B cell (primary cell): ENCODE data around the gene DGCR8. TPM values are rescaled to one million over a fixed set of nuclear protein-coding genes. Genes with fewer than 3 reads are reported as not detected.
A peak's percentile ranks its signal among the peaks of the same experiment; 100 is the strongest.

Experiments
- ATAC-seq: fragments of 200-7000 bp; cut with Tn5 transposase; one replicate; pipeline ENCODE4 v1.10.0; 2021; ENCODE audit warnings: low read depth, mild to moderate bottlenecking, moderate number of reproducible peaks, moderate library complexity
- CTCF ChIA-PET: fragments of 350-600 bp; sonication (Branson Sonifier 250); formaldehyde crosslinking; loops from one replicate; lab custom pipeline; 2021; ENCODE audit warnings: antibody characterized with exemption, inconsistent platforms; lab: Charles Lee
- POLR2A ChIA-PET: fragments of 350-600 bp; sonication (Branson Sonifier 250); formaldehyde crosslinking; loops from one replicate; lab custom pipeline; 2021; ENCODE audit warnings: antibody characterized with exemption; lab: Charles Lee
- DNase-seq: peaks from one replicate; pipeline ENCODE4 v3.0.0; 2013
- H2AFZ ChIP-seq: 2 replicates; pipeline ENCODE4 v1.6.1; 2012; ENCODE audit warnings: mild to moderate bottlenecking, low read depth, low read length; ENCODE audit not compliant: insufficient read depth, poor library complexity, severe bottlenecking
- H3K27ac ChIP-seq, 2 donors: 1 replicate in 1 of 2; 2 replicates in 1 of 2; pipeline ENCODE4 v1.5.1; 2012 to 2013; ENCODE audit warnings: low read length in 2 of 2, mild to moderate bottlenecking in 2 of 2, moderate library complexity in 1 of 2
- H3K27me3 ChIP-seq, 4 experiments: fragments of 200-600 bp in 1 of 4; sonication (generic) in 1 of 4; replicated peaks in 1 of 4; 1 replicate in 2 of 4; 2 replicates in 2 of 4; pipeline versions ENCODE4 v1.6.1 to v1.7.0; 2013 to 2016; ENCODE audit warnings: low read length in 3 of 4, mild to moderate bottlenecking in 2 of 4, mixed read lengths in 1 of 4, moderate library complexity in 1 of 4; ENCODE audit not compliant: insufficient read depth in 4 of 4, control insufficient read depth in 3 of 4; ENCODE audit errors: control extremely low read depth in 1 of 4
- H3K36me3 ChIP-seq, 2 experiments: replicated peaks in 1 of 2; 1 replicate in 1 of 2; 2 replicates in 1 of 2; pipeline versions ENCODE4 v1.6.1 to v1.7.1; 2013; ENCODE audit warnings: low read length in 1 of 2; ENCODE audit not compliant: insufficient read depth in 2 of 2, control insufficient read depth in 1 of 2; ENCODE audit errors: control extremely low read depth in 1 of 2, extremely low read depth in 1 of 2
- H3K4me1 ChIP-seq, 2 donors: fragments of 200-600 bp in 1 of 2; sonication (generic) in 1 of 2; 1 replicate in 1 of 2; 2 replicates in 1 of 2; pipeline versions ENCODE4 v1.5.1 to v1.6.1; 2013 to 2017; ENCODE audit warnings: low read length in 2 of 2; ENCODE audit not compliant: control insufficient read depth in 2 of 2, insufficient read depth in 2 of 2
- H3K4me2 ChIP-seq: replicated peaks from 2 replicates; pipeline ENCODE3; 2012; ENCODE audit warnings: mild to moderate bottlenecking, low read depth, low read length; ENCODE audit not compliant: poor library complexity, severe bottlenecking
- H3K4me3 ChIP-seq, 5 experiments: fragments of 200-600 bp in 1 of 5; sonication (generic) in 1 of 5; 1 replicate in 3 of 5; 2 replicates in 2 of 5; pipeline versions ENCODE4 v1.5.1 to v1.7.0; 2011 to 2016; ENCODE audit warnings: low read length in 4 of 5, mild to moderate bottlenecking in 4 of 5, low read depth in 2 of 5, control low read depth in 1 of 5, moderate library complexity in 1 of 5; ENCODE audit not compliant: insufficient read depth in 1 of 5; ENCODE audit errors: control extremely low read depth in 1 of 5, extremely low read depth in 1 of 5
- H3K79me2 ChIP-seq: fragments of 200-600 bp; sonication (generic); one replicate; pipeline ENCODE4 v1.6.0; 2016; ENCODE audit warnings: low read length; ENCODE audit not compliant: control insufficient read depth, insufficient read depth
- H3K9ac ChIP-seq: fragments of 200-600 bp; sonication (generic); 2 replicates; pipeline ENCODE4 v1.6.1; 2017; ENCODE audit warnings: mild to moderate bottlenecking, low read length, moderate library complexity
- H3K9me3 ChIP-seq, 3 donors: one replicate each; pipeline versions ENCODE4 v1.6.1 to v1.7.1; 2013; ENCODE audit warnings: low read length in 2 of 3; ENCODE audit not compliant: control insufficient read depth in 2 of 3, insufficient read depth in 1 of 3; ENCODE audit errors: control extremely low read depth in 1 of 3
- H4K20me1 ChIP-seq: 2 replicates; pipeline ENCODE4 v1.6.0; 2012; ENCODE audit warnings: mild to moderate bottlenecking, low read length; ENCODE audit not compliant: insufficient read depth, control insufficient read depth, poor library complexity, severe bottlenecking
- H3K27ac Mint-ChIP-seq: one replicate; pipeline ENCODE4 v1.8.0; 2021; ENCODE audit warnings: mixed read lengths
- H3K27me3 Mint-ChIP-seq: one replicate; pipeline ENCODE4 v1.8.0; 2021; ENCODE audit warnings: mixed read lengths
- H3K4me1 Mint-ChIP-seq: one replicate; pipeline ENCODE4 v1.8.0; 2021; ENCODE audit warnings: mixed read lengths
- H3K4me3 Mint-ChIP-seq: one replicate; pipeline ENCODE4 v1.8.0; 2021; ENCODE audit warnings: mixed read lengths
- H3K9me3 Mint-ChIP-seq: one replicate; pipeline ENCODE4 v1.8.0; 2022; ENCODE audit warnings: mixed read lengths; ENCODE audit not compliant: insufficient read depth
- CTCF ChIP-seq: fragments of 200-600 bp; IDR thresholded peaks from one replicate; pipeline ENCODE4 v1.8.0; 2022; ENCODE audit warnings: antibody characterized with exemption, mild to moderate bottlenecking
- EZH2 ChIP-seq: IDR thresholded peaks from 2 replicates; pipeline ENCODE4 v1.6.1; 2012; ENCODE audit warnings: borderline replicate concordance, low read depth, mild to moderate bottlenecking, moderate library complexity, low read length; ENCODE audit not compliant: insufficient read depth, poor library complexity, severe bottlenecking
- WGBS: methylation state at CpG from one replicate; pipeline ENCODE4 v1.1.5; 2013; ENCODE audit warnings: missing lambda C conversion rate; ENCODE audit not compliant: insufficient coverage; 5-methylcytosine and 5-hydroxymethylcytosine counted together
- intact Hi-C: fragments of 100-400 bp; cut with micrococcal nuclease; formaldehyde crosslinking; loops from one replicate; pipeline ENCODE4 v1.10.0; 2022
- polyA plus RNA-seq: library from polyadenylated mRNA; depleted of rRNA; stranded (reverse); fragments of >200 nt; gene quantifications from 2 replicates; pipeline ENCODE4 v1.2.3, GENCODE V29; 2012
- small RNA-seq: library from RNA; depleted of rRNA; stranded (forward); fragments of <200 nt; gene quantifications from one replicate; pipeline ENCODE3, GENCODE V24; 2012; ENCODE audit warnings: low replicate concordance, low read depth; ENCODE audit not compliant: insufficient read length
- total RNA-seq, 2 donors: library from RNA; stranded (reverse); fragments of 120-200 nt in 1 of 2; gene quantifications; 1 replicate in 1 of 2; 2 replicates in 1 of 2; pipeline versions ENCODE4 v1.2.3 to v1.2.4, GENCODE V29; 2013 to 2022

The DGCR8 gene
- total and polyA plus RNA-seq, 2 donors (not counting 1 experiment from before 2014, with no cell fraction given): 19.6 to 43.2 TPM

DNA sequence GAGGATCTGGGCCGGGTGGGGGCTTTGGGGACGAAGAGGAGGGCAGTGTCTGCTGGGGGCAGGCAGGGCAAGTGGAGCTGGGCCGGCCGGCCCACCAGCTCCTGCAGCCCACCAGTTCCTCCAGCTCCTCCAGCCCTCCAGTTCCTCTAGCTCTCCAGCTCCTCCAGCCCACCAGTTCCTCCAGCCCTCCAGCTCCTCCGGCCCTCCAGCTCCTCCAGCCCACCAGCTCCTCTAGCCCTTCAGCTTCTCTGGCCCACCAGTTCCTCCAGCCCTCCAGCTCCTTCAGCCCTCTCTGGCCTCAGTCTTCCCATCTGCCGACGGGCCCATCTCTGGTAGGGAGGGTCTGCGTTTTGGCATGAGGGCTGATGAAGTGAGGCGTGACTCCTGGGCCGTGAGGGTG, 80.0 kb downstream of the DGCR8 start:
- Histone ChIP-seq H4K20me1 (no peaks in the 10 kb centered on the region), H3K27ac (no peak overlapping the region), H3K4me1 (peaks cover 0 to 3% of the 10 kb centered on the region in 2 donors), H3K79me2 (no peaks in the 10 kb centered on the region), H3K9me3 (peaks cover 0 to 13% (median 0%) of the 10 kb centered on the region in 3 donors), H3K4me3 (no peak overlapping the region), H2AFZ (no peak overlapping the region), H3K4me2 (no peak overlapping the region), H3K36me3 (no peaks in the 10 kb centered on the region), H3K27me3 (peaks cover 0 to 37% (median 10%) of the 10 kb centered on the region in 4 experiments), H3K9ac (no peak overlapping the region)
- no peak overlapping the region for H3K27ac Mint-ChIP-seq
- TF ChIP-seq CTCF (no peak), EZH2 (no peak)
- intact Hi-C loops: no loop called here
- CTCF ChIA-PET: interaction anchor here (1.8 kb wide), 1 partner anchor 125 kb away, joined by 8 read pairs; no protein-coding TSS in a partner anchor
- H3K4me3 Mint-ChIP-seq: no peak overlapping the region
- H3K4me1 Mint-ChIP-seq: peaks cover 2% of the 10 kb centered on the region
- DNase-seq (no peak), ATAC-seq (no peak)
- no peaks in the 10 kb centered on the region for H3K9me3 Mint-ChIP-seq
- WGBS: 74% methylated on average over 3 of the region's 10 CpGs
- POLR2A ChIA-PET: no interaction called here
- H3K27me3 Mint-ChIP-seq: peaks cover 10% of the 10 kb centered on the region

Small RNAs within 50 kb of the gene (small RNA-seq; reads per million reads assigned to genes)
- gene MIR185: 3.6 reads per million, percentile 55 among the genes with 10 or more reads in this experiment
- gene MIR6816: not detected
- not detected for gene RF00017
- not detected for gene RF00599

Other genes with a start within 250 kb of the DGCR8 start
- 6.6 and 7.2 TPM in 2 replicates for gene GNB1L, start 225.4 kb upstream of the DGCR8 start, total RNA-seq
- 6.0 and 12.1 TPM in 2 replicates for gene GNB1L, start 225.4 kb upstream of the DGCR8 start, polyA plus RNA-seq
- gene RTL10, start 225.4 kb upstream of the DGCR8 start, total RNA-seq: 14.8 and 15.2 TPM in 2 replicates
- gene RTL10, start 225.4 kb upstream of the DGCR8 start, polyA plus RNA-seq: 4.9 and 6.4 TPM in 2 replicates
- 32.6 and 36.1 TPM in 2 replicates for gene COMT, start 138.5 kb upstream of the DGCR8 start, total RNA-seq
- gene COMT, start 138.5 kb upstream of the DGCR8 start, polyA plus RNA-seq: 58.3 and 70.6 TPM in 2 replicates
- gene TXNRD2, start 138.4 kb upstream of the DGCR8 start, total RNA-seq: 36.2 and 39.0 TPM in 2 replicates
- 22.7 and 24.8 TPM in 2 replicates for gene TXNRD2, start 138.4 kb upstream of the DGCR8 start, polyA plus RNA-seq
- gene ARVCF, start 63.4 kb upstream of the DGCR8 start, total RNA-seq: 6.7 and 8.4 TPM in 2 replicates
- 2.2 and 2.5 TPM in 2 replicates for gene ARVCF, start 63.4 kb upstream of the DGCR8 start, polyA plus RNA-seq
- 75.5 and 81.1 TPM in 2 replicates for gene TANGO2, start 59.1 kb upstream of the DGCR8 start, total RNA-seq
- gene TANGO2, start 59.1 kb upstream of the DGCR8 start, polyA plus RNA-seq: 41.6 and 75.6 TPM in 2 replicates
- 62.7 and 67.0 TPM in 2 replicates for gene RANBP1, start 35.9 kb downstream of the DGCR8 start, total RNA-seq
- 77.6 and 102 TPM in 2 replicates for gene RANBP1, start 35.9 kb downstream of the DGCR8 start, polyA plus RNA-seq
- gene TRMT2A, start 37.0 kb downstream of the DGCR8 start, total RNA-seq: 88.7 and 95.7 TPM in 2 replicates
- gene TRMT2A, start 37.0 kb downstream of the DGCR8 start, polyA plus RNA-seq: 144 and 147 TPM in 2 replicates
- 91.5 and 96.9 TPM in 2 replicates for gene ZDHHC8, start 51.6 kb downstream of the DGCR8 start, total RNA-seq
- 82.8 and 94.4 TPM in 2 replicates for gene ZDHHC8, start 51.6 kb downstream of the DGCR8 start, polyA plus RNA-seq
- not detected in 2 replicates for gene CCDC188, start 70.8 kb downstream of the DGCR8 start, total RNA-seq
- not detected in 2 replicates for gene CCDC188, start 70.8 kb downstream of the DGCR8 start, polyA plus RNA-seq
- gene RTN4R, start 188.1 kb downstream of the DGCR8 start, total RNA-seq: 0.42 and 0.51 TPM in 2 replicates
- gene RTN4R, start 188.1 kb downstream of the DGCR8 start, polyA plus RNA-seq: 0.79 and 0.92 TPM in 2 replicates
- 20.5 and 21.2 TPM in 2 replicates for gene DGCR6L, start 239.8 kb downstream of the DGCR8 start, total RNA-seq
- 24.3 and 33.4 TPM in 2 replicates for gene DGCR6L, start 239.8 kb downstream of the DGCR8 start, polyA plus RNA-seq